PC-9 (cell line): ENCODE data around the gene FAM120B.

Experiments
- EZH2 ChIP-seq: fragments of 200-600 bp; sonication (generic); IDR thresholded peaks from 2 replicates; pipeline ENCODE4 v1.8.0; 2017; ENCODE audit warnings: antibody characterized with exemption, low read depth
- TF ChIP-seq, protein P1 (sequence below): fragments of 200-600 bp; sonication (generic); conservative IDR thresholded peaks from 2 replicates; pipeline ENCODE4 v1.6.1; 2017; ENCODE audit warnings: mixed run types, antibody characterized with exemption, mild to moderate bottlenecking, moderate library complexity

GRCh38 chr6:170280689-170281045 is 25.9 kb upstream of the FAM120B start:
- TF ChIP-seq, protein P1, sequence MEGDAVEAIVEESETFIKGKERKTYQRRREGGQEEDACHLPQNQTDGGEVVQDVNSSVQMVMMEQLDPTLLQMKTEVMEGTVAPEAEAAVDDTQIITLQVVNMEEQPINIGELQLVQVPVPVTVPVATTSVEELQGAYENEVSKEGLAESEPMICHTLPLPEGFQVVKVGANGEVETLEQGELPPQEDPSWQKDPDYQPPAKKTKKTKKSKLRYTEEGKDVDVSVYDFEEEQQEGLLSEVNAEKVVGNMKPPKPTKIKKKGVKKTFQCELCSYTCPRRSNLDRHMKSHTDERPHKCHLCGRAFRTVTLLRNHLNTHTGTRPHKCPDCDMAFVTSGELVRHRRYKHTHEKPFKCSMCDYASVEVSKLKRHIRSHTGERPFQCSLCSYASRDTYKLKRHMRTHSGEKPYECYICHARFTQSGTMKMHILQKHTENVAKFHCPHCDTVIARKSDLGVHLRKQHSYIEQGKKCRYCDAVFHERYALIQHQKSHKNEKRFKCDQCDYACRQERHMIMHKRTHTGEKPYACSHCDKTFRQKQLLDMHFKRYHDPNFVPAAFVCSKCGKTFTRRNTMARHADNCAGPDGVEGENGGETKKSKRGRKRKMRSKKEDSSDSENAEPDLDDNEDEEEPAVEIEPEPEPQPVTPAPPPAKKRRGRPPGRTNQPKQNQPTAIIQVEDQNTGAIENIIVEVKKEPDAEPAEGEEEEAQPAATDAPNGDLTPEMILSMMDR = no peak
- TF ChIP-seq EZH2 = no peak
